HG03520 (cell line): ENCODE measurements around the gene MPC1.
A peak's percentile ranks its signal among the peaks of the same experiment; 100 is the strongest.
"Not testable (repeated sequence)": the region's sequence is repeated elsewhere in the genome, so short reads cannot be mapped to it uniquely, and the experiment has no call there.

Experiments used
- ATAC-seq: cut with Tn5 transposase; IDR thresholded peaks from one replicate; pipeline ENCODE4 v1.9.1; 2021; ENCODE audit warnings: mild to moderate bottlenecking, moderate library complexity; ENCODE audit not compliant: unreplicated experiment

Gene MPC1

GRCh38 chr6:166408936-166409755 is 26.4 kb upstream of the MPC1 start:
- ATAC-seq: no peak

GRCh38 chr6:166406197-166406596 is 23.5 kb upstream of the MPC1 start:
- no peak for ATAC-seq

GRCh38 chr6:166405386-166405785 is 22.6 kb upstream of the MPC1 start:
- ATAC-seq: no peak

GRCh38 chr6:166402582-166403277 is 20.0 kb upstream of the MPC1 start:
- ATAC-seq: no peak

- ATAC-seq: not testable (repeated sequence)
These were observed 18.0 kb upstream of the MPC1 start for GRCh38 chr6:166400649-166401250.

- ATAC-seq: no peak
These were observed 17.4 kb upstream of the MPC1 start for GRCh38 chr6:166400181-166400580.

- no peak for ATAC-seq
These were observed 15.6 kb upstream of the MPC1 start for GRCh38 chr6:166398348-166398747.

- ATAC-seq: no peak
These were observed 15.1 kb upstream of the MPC1 start for GRCh38 chr6:166397849-166398248.

- ATAC-seq: no peak
These were observed 13.0 kb upstream of the MPC1 start for GRCh38 chr6:166395778-166396177.

GRCh38 chr6:166395351-166395750 is 12.6 kb upstream of the MPC1 start:
- no peak for ATAC-seq

GRCh38 chr6:166394036-166394892 is 11.5 kb upstream of the MPC1 start:
- ATAC-seq: no peak

GRCh38 chr6:166393535-166393823 is 10.7 kb upstream of the MPC1 start:
- no peak for ATAC-seq

- ATAC-seq: not testable (repeated sequence)
These were observed 10.2 kb upstream of the MPC1 start for GRCh38 chr6:166392755-166393534.

- no peak for ATAC-seq
These were observed 6.4 kb upstream of the MPC1 start for GRCh38 chr6:166389119-166389518.

GRCh38 chr6:166388290-166389004 is 5.7 kb upstream of the MPC1 start:
- no peak for ATAC-seq

- ATAC-seq: no peak
These were observed 5.0 kb upstream of the MPC1 start for GRCh38 chr6:166387642-166388289.

- ATAC-seq: not testable (repeated sequence)
These were observed 4.4 kb upstream of the MPC1 start for GRCh38 chr6:166387098-166387497.

GRCh38 chr6:166386111-166386510 is 3.4 kb upstream of the MPC1 start:
- ATAC-seq: no peak

- peak; percentile 0 for ATAC-seq
These were observed 1.1 kb upstream of the MPC1 start for GRCh38 chr6:166383802-166384363.
